HUES48 (cell line): Measurements from ENCODE around the gene DCBLD2.

ENCODE experiments used
- H3K27ac ChIP-seq: one replicate; pipeline ENCODE4 v1.7.0; 2013; ENCODE audit warnings: low read depth, low read length, inconsistent platforms
- H3K27me3 ChIP-seq: 2 replicates; pipeline ENCODE4 v1.6.1; 2013; ENCODE audit warnings: mild to moderate bottlenecking, low read length; ENCODE audit not compliant: control insufficient read depth, insufficient read depth
- H3K36me3 ChIP-seq: 2 replicates; pipeline ENCODE4 v1.6.1; 2013; ENCODE audit warnings: low read length; ENCODE audit not compliant: control insufficient read depth, insufficient read depth
- H3K4me1 ChIP-seq: 2 replicates; pipeline ENCODE4 v1.6.1; 2013; ENCODE audit warnings: mild to moderate bottlenecking, low read length; ENCODE audit not compliant: control insufficient read depth, insufficient read depth
- H3K4me3 ChIP-seq: 2 replicates; pipeline ENCODE4 v1.5.1; 2013; ENCODE audit warnings: mild to moderate bottlenecking, low read depth, low read length
- H3K9ac ChIP-seq: 2 replicates; pipeline ENCODE4 v1.6.1; 2013; ENCODE audit warnings: mild to moderate bottlenecking, low read depth, low read length, moderate library complexity
- H3K9me3 ChIP-seq: 2 replicates; pipeline ENCODE4 v1.6.1; 2013; ENCODE audit warnings: low read length; ENCODE audit not compliant: control insufficient read depth, insufficient read depth

DCBLD2 gene

DNA sequence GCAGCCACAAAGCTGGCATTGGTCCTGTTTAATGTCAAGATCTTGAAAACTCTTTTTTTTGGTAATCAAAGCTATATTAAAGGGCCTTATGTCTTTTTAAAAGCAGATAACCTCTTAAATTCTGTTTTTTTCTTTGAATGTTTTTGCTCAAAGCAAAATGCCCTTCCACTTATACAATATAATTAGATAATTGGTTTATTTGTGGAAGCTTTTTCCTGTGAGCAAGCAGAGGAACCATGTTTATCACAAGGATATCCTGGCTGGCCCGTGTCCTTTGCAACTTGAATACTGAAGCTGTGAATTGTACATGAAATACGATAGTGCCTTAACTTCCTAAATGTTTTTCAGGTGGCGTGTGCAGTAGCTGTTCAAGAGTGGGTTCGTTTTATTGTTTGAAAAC, 135.8 kb downstream of the DCBLD2 start:
- no peaks in the 10 kb centered on the region for H3K36me3 ChIP-seq
- H3K9ac ChIP-seq: no peak overlapping the region
- H3K27me3 ChIP-seq: no peaks in the 10 kb centered on the region
- peaks cover 17% of the 10 kb centered on the region for H3K4me1 ChIP-seq
- no peak overlapping the region for H3K4me3 ChIP-seq
- no peak overlapping the region for H3K27ac ChIP-seq
- no peaks in the 10 kb centered on the region for H3K9me3 ChIP-seq

DNA sequence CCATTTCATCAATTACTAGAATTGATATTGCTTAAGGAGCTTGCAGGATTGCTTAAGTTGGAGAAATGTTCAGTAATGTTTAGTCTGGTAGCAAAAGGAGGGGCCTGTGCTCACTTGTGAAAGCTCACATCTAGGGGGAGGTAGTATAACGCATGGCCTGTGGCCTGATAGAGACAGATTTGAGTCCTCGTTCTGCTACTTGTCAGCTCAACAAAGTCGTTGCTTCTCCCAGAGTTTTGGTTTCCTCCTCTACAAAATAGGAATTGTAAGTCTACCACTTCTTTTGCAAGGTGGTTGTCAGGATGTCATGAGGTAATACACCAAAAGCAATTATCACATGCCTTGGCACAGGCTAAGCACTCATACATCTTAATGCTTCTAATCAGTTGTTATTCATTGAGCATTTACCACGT, 137.0 kb downstream of the DCBLD2 start:
- Histone ChIP-seq H3K36me3 (no peaks in the 10 kb centered on the region), H3K4me3 (no peak overlapping the region), H3K27me3 (no peaks in the 10 kb centered on the region), H3K27ac (no peak overlapping the region), H3K9me3 (no peaks in the 10 kb centered on the region), H3K4me1 (peaks cover 17% of the 10 kb centered on the region), H3K9ac (no peak overlapping the region)

DNA sequence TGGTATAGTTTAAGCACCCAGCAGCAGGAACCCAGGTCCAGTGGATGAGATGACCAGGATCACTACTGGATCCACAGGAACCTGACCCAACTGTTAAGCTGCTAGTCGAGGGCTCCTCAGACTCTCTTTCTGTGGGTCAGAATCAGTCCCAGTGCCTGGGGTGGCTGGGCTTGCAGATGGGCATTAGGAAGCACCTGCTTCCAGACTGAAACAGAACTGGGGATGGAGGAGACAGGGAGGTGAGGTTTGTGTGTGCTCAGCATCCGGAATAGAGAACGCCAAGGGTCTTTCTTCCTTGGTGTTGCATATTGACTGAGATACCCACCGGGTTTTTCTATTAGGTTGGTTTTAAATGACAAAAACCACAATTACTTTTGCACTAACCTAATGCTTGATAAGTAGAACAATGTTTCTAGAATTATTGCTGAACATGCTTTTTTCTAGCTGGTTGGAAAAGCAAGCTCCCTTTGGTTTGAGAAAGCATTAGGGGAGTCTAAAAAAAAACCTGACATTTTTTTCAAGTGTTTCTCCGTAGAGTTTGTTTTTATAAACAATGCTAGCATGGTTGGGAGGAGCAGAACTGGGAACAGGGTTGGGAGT, 137.6 kb downstream of the DCBLD2 start:
- Histone ChIP-seq H3K27ac (no peak overlapping the region), H3K9ac (no peak overlapping the region), H3K4me1 (peaks cover 17% of the 10 kb centered on the region), H3K9me3 (no peaks in the 10 kb centered on the region), H3K4me3 (no peak overlapping the region), H3K27me3 (no peaks in the 10 kb centered on the region), H3K36me3 (no peaks in the 10 kb centered on the region)

DNA sequence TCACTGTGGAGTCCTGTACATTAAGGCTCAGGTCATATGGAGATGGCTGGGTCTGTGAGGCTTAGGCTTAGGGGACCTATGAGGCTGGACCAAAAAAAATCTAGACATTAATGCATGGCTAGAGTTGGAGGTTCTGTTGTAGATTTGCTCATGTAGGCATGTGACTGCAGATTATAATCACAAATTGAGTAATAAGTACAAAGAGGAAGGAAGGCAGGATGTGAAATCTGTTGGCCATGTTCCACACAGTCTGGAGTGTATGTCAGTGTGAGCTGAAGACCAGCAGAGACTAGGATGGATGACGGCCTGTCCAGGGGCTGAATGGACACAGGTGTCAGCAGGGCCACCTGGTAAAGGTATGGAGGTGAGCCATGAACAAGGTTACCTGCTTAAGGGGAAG, 138.4 kb downstream of the DCBLD2 start, which contains the start of gene ST3GAL6:
ST3GAL6 (plus strand) TSS at position 265 of the 400 bp plus-strand sequence. CDS start 5,101 bp downstream, outside the sequence.
- H3K4me1 ChIP-seq: peaks cover 17% of the 10 kb centered on the region
- no peaks in the 10 kb centered on the region for H3K36me3 ChIP-seq
- H3K4me3 ChIP-seq: no peak within 1 kb of the TSS
- no peaks in the 10 kb centered on the region for H3K9me3 ChIP-seq
- no peak within 1 kb of the TSS for H3K27ac ChIP-seq
- no peaks in the 10 kb centered on the region for H3K27me3 ChIP-seq
- H3K9ac ChIP-seq: no peak within 1 kb of the TSS

DNA sequence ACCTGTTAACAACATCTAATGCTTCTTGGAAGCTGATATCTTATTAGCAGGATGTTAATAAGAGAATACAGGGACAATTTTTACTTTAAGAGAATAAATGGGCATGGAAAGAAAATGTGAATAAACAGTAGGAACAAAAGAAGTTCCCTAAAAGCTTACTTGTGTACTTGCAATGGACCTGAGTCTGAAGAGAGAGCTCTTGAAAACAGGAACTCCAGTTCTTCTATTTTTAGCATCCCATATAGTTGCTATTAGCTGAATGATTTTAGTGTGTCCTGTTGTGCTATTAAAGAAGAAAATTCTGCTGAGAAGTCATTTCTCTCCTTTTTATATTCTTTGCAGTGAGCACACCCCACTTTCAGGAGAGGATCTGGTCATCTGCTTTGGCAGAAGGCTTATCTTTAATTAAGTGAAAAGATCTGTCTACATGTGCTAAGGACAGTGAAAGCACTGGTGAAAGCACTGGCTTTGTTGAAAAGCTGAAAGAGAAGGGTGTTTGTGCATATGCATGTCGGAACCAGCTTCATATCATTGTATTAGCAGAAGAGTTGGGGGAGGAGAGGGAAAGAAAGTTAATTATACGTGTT, 139.8 kb downstream of the DCBLD2 start:
- Histone ChIP-seq H3K27me3 (no peaks in the 10 kb centered on the region), H3K9ac (no peak overlapping the region), H3K27ac (no peak overlapping the region), H3K36me3 (no peaks in the 10 kb centered on the region), H3K4me3 (no peak overlapping the region), H3K9me3 (no peaks in the 10 kb centered on the region), H3K4me1 (peaks cover 14% of the 10 kb centered on the region)

DNA sequence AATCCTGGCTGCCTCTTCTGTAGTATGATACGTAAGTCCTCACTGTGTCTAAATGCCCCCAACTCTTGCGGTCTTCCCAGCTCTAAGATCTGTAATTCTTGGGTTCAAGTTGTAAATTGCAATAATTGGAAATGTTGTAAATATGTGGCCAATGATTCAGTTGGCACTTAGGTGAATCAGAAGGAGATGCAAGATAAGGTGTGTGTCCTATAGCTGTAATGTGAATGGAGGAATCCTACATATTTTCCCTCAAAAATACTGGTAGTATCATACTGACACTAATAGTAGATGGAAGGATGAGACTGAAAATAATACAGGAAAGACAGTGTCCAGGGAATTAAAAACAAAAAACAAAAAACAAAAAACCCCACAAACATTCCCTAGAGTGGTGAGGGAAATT, 141.9 kb downstream of the DCBLD2 start:
- no peaks in the 10 kb centered on the region for H3K9me3 ChIP-seq
- no peak overlapping the region for H3K4me3 ChIP-seq
- H3K9ac ChIP-seq: no peak overlapping the region
- no peaks in the 10 kb centered on the region for H3K27me3 ChIP-seq
- H3K4me1 ChIP-seq: peaks cover 8% of the 10 kb centered on the region
- no peak overlapping the region for H3K27ac ChIP-seq
- no peaks in the 10 kb centered on the region for H3K36me3 ChIP-seq

DNA sequence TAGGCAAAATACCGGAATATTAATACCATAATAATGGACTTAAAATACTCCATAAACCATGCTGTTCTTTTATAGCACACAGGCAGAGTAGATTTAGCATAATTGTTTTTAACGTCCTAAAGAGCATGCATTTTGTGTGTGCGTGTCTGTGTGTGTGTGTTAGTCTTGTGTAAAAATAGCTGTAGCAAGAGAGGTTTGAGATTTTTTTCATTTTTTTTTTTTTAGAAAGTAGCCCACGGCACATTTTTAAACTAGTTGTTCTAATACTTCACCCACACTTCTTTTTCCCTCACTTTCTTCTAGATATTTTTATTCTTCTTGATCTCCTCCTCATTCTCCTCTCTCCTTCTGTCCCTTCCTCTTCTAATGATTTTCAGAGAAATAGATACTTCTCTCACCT, 145.9 kb downstream of the DCBLD2 start:
- Histone ChIP-seq H3K9me3 (no peaks in the 10 kb centered on the region), H3K4me1 (no peaks in the 10 kb centered on the region), H3K9ac (no peak overlapping the region), H3K4me3 (no peak overlapping the region), H3K27ac (no peak overlapping the region), H3K27me3 (no peaks in the 10 kb centered on the region), H3K36me3 (no peaks in the 10 kb centered on the region)

DNA sequence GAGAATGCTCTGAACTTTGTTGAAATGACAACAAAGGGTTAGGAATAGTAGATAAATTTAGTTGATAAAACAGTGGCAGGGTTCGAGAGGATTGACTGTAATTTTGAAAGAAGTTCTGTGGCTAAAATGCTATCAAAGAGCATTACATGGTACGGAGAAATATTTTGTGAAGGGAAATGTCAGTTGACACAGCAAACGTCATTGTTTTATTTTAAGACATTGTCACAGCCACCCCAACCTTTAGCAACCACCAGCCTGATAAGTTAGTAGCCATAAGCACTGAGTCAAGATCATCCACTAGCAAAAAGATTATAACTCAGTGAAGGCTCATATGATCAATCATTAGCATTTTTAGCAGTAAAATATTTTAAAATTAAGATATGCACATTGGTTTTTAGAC, 147.0 kb downstream of the DCBLD2 start:
- Histone ChIP-seq H3K4me1 (no peaks in the 10 kb centered on the region), H3K27ac (no peak overlapping the region)

DNA sequence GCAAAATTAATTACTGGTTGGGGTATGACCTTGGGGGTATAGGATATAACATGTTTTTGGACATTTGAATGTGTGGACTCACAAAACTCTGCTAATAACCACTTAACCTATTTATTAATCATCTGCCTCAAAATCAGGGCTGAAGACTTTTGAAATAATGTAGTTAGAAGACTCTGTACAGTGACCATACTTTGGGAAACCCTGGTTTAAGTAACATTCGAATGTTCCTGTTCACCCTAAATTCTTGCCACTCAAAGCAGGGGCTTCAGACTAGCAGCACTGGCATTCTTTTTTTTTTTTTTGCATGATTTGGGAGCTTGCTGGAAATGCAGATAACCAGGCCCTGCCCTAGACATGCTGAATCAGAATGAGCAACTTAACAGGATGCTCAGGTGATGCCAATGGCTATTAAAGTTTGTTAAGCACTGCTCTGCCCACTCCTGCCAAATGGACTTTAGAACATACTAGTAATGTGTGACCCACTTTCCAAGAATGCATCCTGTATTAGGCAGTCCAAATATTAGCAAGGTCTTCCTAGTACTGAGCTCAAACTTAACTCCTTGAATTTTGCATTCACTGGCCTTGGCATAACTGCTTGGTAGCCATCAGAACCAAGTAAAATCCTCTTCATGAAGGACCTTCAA, 151.1 kb downstream of the DCBLD2 start:
- no peaks in the 10 kb centered on the region for H3K27me3 ChIP-seq
- H3K4me3 ChIP-seq: no peak overlapping the region
- H3K36me3 ChIP-seq: no peaks in the 10 kb centered on the region
- H3K27ac ChIP-seq: no peak overlapping the region
- H3K9ac ChIP-seq: no peak overlapping the region
- no peaks in the 10 kb centered on the region for H3K9me3 ChIP-seq
- no peaks in the 10 kb centered on the region for H3K4me1 ChIP-seq

More for the DNA sequence above, 147.0 kb downstream of the DCBLD2 start:
- Histone ChIP-seq H3K4me3 (no peak overlapping the region), H3K9ac (no peak overlapping the region), H3K36me3 (no peaks in the 10 kb centered on the region), H3K9me3 (no peaks in the 10 kb centered on the region), H3K27me3 (no peaks in the 10 kb centered on the region)

DNA sequence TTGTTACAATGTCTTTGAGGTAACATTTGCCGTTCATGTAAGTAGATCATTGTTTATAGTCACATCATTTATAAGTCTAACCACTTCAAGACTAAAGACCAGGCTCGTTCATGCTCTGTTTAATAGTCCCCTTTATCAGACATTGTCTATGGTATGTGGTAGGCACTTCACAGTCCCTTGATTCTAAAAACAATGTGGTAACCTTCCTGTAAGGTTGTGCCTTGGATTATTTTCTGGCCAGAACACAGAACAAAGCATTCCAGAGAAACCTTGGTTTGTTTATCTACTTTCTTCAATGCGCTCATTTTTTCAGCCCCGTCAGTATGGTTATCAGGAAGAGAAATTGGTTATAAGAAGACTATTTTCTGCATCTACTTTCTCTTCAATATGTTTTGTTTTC, 154.6 kb downstream of the DCBLD2 start:
- Histone ChIP-seq H3K27ac (no peak overlapping the region), H3K9ac (no peak overlapping the region), H3K4me3 (no peak overlapping the region), H3K4me1 (no peaks in the 10 kb centered on the region), H3K36me3 (no peaks in the 10 kb centered on the region), H3K9me3 (no peaks in the 10 kb centered on the region), H3K27me3 (no peaks in the 10 kb centered on the region)

DNA sequence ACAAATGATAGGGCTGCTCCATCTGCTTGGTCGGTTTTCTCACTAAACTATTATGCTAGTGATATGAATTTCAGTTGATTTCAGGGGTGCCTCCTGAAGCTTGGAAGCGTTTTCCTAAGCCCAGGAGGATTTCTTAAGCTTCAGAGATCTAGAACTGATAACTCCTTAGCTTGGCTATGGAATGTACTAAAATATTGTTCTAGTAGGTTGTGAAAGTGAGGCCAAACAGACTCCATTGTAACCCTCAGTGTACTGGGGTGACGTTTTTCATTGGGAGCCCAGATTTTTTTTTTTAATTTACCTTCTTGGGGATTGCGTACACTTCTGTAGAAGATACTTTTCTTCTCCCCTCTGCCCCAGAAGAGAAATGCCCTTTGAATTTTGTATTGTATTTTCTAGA, 155.4 kb downstream of the DCBLD2 start:
- Histone ChIP-seq H3K9ac (no peak overlapping the region), H3K27me3 (no peaks in the 10 kb centered on the region), H3K27ac (no peak overlapping the region), H3K9me3 (no peaks in the 10 kb centered on the region), H3K4me3 (no peak overlapping the region), H3K4me1 (no peaks in the 10 kb centered on the region), H3K36me3 (no peaks in the 10 kb centered on the region)
